Astrocyte of the cerebellum (primary cell): Measurements from ENCODE around the gene NPTN.

Experiments used
- DNase-seq: peaks from one replicate; pipeline ENCODE4 v3.0.0-alpha.2; 2011; ENCODE audit warnings: low read depth
- H3K4me3 ChIP-seq: 2 replicates; pipeline ENCODE4 v1.5.1; 2011; ENCODE audit warnings: mild to moderate bottlenecking, low read depth, low read length, moderate library complexity
- in situ Hi-C: cut with HindIII; loops from 2 replicates; pipeline ENCODE4 v1.10.0; 2017; ENCODE audit warnings: low sequenced_read_pairs
- TF ChIP-seq, protein P1 (sequence below): IDR thresholded peaks from 2 replicates; pipeline ENCODE4 v1.5.1; 2012; ENCODE audit warnings: low read length, low read depth, moderate library complexity, mild to moderate bottlenecking; ENCODE audit errors: missing control alignments

The NPTN gene

DNA sequence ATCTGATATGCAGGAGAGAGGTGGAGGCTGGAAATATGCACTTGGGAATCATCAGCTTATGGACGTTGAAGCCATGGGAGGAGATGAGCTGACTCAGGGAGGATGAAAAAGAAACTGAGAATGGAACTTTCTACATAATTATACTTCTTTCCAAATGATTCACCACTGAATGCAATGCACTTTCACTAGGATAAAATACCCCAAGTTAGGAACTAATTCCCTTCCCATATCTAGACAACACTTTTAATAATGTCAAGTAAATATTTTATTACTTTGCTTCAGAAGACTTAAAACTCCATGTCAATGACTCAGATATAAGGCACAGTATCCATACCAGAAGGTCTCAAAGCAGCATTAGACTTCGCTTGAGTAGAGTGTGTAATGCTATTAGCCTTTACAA lies 24.2 kb downstream of the NPTN start:
- in situ Hi-C loops = no loop called here
- DNase-seq = no peak
- TF ChIP-seq, protein P1, sequence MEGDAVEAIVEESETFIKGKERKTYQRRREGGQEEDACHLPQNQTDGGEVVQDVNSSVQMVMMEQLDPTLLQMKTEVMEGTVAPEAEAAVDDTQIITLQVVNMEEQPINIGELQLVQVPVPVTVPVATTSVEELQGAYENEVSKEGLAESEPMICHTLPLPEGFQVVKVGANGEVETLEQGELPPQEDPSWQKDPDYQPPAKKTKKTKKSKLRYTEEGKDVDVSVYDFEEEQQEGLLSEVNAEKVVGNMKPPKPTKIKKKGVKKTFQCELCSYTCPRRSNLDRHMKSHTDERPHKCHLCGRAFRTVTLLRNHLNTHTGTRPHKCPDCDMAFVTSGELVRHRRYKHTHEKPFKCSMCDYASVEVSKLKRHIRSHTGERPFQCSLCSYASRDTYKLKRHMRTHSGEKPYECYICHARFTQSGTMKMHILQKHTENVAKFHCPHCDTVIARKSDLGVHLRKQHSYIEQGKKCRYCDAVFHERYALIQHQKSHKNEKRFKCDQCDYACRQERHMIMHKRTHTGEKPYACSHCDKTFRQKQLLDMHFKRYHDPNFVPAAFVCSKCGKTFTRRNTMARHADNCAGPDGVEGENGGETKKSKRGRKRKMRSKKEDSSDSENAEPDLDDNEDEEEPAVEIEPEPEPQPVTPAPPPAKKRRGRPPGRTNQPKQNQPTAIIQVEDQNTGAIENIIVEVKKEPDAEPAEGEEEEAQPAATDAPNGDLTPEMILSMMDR = no peak
- H3K4me3 ChIP-seq = no peak overlapping the region

DNA sequence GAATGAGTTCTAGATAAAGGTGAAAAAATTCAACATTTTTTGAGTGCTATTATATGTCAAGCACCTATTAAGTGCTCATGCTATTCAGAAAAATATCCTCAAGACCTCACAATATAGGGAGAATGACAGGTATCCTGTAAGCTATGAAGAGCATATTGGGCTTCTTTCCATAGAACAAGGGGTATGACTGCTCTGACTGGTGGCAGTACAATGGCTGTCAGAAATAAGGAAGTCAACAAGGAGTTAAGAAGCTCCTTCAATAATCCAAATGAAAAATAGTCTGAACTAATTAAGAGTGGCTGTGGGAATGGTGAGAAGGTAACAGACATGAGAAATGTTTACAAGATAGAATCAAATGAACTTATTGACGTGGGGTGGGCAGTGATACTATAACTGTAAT lies 24.7 kb downstream of the NPTN start:
- H3K4me3 ChIP-seq = no peak overlapping the region
- DNase-seq = no peak
- TF ChIP-seq, protein P1 = no peak
- in situ Hi-C loops = no loop called here

DNA sequence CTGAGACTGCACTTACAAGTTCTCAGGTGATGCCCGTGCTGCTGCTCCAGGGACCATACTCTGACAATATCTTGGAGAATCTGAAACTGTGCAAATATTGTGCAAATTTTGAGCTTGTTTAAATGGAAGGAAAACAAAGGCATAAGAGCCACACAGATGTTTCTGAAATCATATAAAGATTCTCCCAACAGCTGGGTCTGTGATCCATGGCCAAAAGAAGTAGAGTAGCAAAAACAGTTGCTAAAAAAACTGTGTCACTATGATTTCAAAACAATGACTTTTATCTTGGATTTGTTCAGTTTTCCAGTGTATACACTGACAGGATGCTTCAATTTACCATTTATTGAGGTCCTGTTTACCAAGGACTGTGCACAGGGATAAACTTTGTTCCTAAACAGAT lies 25.3 kb downstream of the NPTN start:
- in situ Hi-C loops = no loop called here
- TF ChIP-seq, protein P1 = no peak
- DNase-seq = no peak
- no peak overlapping the region for H3K4me3 ChIP-seq

DNA sequence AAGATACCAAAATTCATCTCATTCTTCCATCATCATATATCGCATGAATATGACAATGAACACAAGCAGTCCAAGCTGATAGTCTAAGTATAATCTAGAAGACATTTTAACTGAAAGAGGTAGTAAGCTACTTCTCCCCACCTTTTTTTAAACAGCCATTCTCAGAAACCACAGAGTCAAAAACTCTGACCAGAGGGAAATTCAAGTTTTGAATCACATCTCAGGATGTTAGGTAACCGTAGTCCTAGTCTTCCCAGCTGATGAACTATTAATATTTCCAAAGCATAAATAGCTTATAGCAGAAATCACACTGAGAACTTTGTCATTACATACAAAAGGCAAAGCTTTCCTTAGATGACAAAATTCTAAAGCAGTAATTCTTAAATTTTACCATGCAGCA lies 25.8 kb downstream of the NPTN start:
- in situ Hi-C loops = no loop called here
- no peak overlapping the region for H3K4me3 ChIP-seq
- no peak for DNase-seq
- TF ChIP-seq, protein P1 = no peak

DNA sequence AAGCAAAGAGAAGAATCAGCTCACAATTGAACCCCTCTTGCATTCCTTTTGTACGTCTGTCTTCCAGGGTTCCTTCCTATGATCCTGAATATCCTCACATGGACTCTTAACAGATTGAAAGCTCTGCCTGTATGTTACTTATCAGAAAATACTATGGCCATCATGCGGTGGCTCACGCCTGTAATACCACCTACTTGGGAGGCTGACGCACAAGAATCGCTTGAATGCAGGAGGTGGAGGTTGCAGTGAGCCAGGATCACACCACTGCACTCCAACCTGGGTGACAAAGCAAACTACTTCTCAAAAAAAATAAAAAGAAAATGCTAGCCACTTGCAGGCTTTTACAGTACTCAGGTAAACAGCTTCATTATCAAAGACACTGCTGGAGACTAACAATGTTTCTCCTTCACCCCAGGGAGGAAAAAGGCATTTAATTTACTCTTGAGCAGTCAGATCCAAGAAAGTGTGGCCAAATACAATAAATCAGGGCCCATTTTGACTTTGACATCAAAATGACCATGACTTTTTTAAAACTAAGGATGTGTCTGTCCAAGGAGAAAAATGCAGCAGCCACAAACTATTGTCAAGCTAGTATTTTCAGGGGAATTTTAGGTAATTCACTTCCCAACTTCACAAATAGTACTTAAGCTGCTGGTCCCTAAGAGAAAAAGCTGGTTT lies 27.3 kb downstream of the NPTN start:
- in situ Hi-C loops = no loop called here

DNA sequence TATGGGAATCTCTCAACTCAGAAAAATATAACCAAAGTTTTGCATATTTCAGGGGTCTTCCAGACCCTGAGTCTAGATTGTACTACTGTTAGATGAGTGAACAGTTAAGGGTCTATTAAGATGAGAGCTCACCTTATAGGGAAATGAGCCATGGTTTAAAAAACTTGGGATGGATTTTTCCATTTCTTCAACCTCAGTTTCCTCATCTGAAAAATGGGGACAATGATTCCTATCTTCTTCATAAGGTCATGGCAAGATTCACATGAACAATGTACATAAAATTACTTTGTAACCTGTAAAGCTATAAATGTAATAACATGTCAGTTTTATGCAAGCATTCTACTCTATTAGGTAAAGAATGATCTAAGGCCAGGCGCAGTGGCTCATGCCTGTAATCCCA lies 28.7 kb downstream of the NPTN start:
- no peak overlapping the region for H3K4me3 ChIP-seq
- no peak for DNase-seq
- in situ Hi-C loops = no loop called here
- TF ChIP-seq, protein P1 = no peak

More for the DNA sequence above, 27.3 kb downstream of the NPTN start:
- TF ChIP-seq, protein P1 = no peak
- no peak overlapping the region for H3K4me3 ChIP-seq
- DNase-seq = no peak
